ENCODE results near the gene NR1D2.

NR1D2 gene

DNA sequence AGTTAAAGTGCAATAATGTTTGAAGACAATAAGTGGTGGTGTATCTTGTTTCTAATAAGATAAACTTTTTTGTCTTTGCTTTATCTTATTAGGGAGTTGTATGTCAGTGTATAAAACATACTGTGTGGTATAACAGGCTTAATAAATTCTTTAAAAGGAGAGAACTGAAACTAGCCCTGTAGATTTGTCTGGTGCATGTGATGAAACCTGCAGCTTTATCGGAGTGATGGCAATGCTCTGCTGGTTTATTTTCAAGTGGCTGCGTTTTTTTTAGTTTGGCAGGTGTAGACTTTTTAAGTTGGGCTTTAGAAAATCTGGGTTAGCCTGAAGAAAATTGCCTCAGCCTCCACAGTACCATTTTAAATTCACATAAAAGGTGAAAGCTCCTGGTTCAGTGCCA, 25.5 kb upstream of the NR1D2 start:
- Histone ChIP-seq H2AFZ (ENCODE audit: low read depth) (no peak overlapping the region), H3K27me3 (ENCODE audit: insufficient read depth, low read depth) (no peaks in the 10 kb centered on the region), H3K27ac (no peak overlapping the region), H3K9ac (no peak overlapping the region), H3K4me3 (IDR thresholded peaks at IDR 0.05; ENCODE audit: insufficient read depth, low read depth, low read length) (no peak overlapping the region), H4K20me1 (ENCODE audit: insufficient read depth) (peaks cover 3% of the 10 kb centered on the region; the same call in 1 of the 2 replicates), H3K79me2 (ENCODE audit: insufficient read depth, low read depth) (peaks cover 21% of the 10 kb centered on the region), H3K36me3 (ENCODE audit: insufficient read depth) (peaks cover 7% of the 10 kb centered on the region; the same call in 1 of the 2 replicates), H3K4me2 (no peak overlapping the region), H3K4me1 (ENCODE audit: low read depth, poor library complexity, severe bottlenecking) (peaks cover 18% of the 10 kb centered on the region)
- TF ChIP-seq, protein P1, sequence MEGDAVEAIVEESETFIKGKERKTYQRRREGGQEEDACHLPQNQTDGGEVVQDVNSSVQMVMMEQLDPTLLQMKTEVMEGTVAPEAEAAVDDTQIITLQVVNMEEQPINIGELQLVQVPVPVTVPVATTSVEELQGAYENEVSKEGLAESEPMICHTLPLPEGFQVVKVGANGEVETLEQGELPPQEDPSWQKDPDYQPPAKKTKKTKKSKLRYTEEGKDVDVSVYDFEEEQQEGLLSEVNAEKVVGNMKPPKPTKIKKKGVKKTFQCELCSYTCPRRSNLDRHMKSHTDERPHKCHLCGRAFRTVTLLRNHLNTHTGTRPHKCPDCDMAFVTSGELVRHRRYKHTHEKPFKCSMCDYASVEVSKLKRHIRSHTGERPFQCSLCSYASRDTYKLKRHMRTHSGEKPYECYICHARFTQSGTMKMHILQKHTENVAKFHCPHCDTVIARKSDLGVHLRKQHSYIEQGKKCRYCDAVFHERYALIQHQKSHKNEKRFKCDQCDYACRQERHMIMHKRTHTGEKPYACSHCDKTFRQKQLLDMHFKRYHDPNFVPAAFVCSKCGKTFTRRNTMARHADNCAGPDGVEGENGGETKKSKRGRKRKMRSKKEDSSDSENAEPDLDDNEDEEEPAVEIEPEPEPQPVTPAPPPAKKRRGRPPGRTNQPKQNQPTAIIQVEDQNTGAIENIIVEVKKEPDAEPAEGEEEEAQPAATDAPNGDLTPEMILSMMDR (conservative IDR thresholded peaks at IDR 0.05; ENCODE audit: low read depth, low read length), result no peak

DNA sequence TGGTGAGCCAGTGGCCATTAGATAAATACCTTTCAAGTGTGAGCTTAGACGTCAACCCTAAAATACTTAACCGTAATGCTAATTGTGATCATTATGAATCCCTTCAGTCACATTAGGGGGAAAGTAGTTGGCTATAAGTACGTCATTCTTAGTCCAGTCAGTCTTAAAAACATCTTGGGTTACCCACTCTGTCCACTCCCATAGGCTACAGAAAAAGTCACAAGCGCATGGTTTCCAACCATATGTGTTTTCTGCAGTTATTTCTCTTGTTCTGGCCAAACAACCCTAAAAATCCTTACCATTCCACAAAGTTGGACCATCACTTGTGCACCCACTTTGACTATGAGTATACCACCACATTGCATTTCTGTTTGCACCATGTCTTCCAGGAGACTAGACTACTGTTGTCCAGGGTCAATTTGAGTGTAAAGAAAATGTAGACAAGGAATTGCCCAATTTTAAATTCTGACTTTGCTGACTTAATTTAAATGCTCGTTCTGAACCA, 24.9 kb upstream of the NR1D2 start:
- H3K4me2 ChIP-seq, result no peak overlapping the region
- peaks cover 21% of the 10 kb centered on the region for H3K79me2 ChIP-seq (ENCODE audit: insufficient read depth, low read depth)
- peaks cover 7% of the 10 kb centered on the region; the same call in 1 of the 2 replicates for H3K36me3 ChIP-seq (ENCODE audit: insufficient read depth)
- H3K9ac ChIP-seq, result no peak overlapping the region
- peaks cover 3% of the 10 kb centered on the region; the same call in 1 of the 2 replicates for H4K20me1 ChIP-seq (ENCODE audit: insufficient read depth)
- no peak overlapping the region for H2AFZ ChIP-seq (ENCODE audit: low read depth)
- no peaks in the 10 kb centered on the region for H3K27me3 ChIP-seq (ENCODE audit: insufficient read depth, low read depth)
- TF ChIP-seq, protein P1 (conservative IDR thresholded peaks at IDR 0.05; ENCODE audit: low read depth, low read length), result no peak
- H3K27ac ChIP-seq, result no peak overlapping the region
- H3K4me1 ChIP-seq (ENCODE audit: low read depth, poor library complexity, severe bottlenecking), result peaks cover 14% of the 10 kb centered on the region
- no peak overlapping the region for H3K4me3 ChIP-seq (IDR thresholded peaks at IDR 0.05; ENCODE audit: insufficient read depth, low read depth, low read length)

DNA sequence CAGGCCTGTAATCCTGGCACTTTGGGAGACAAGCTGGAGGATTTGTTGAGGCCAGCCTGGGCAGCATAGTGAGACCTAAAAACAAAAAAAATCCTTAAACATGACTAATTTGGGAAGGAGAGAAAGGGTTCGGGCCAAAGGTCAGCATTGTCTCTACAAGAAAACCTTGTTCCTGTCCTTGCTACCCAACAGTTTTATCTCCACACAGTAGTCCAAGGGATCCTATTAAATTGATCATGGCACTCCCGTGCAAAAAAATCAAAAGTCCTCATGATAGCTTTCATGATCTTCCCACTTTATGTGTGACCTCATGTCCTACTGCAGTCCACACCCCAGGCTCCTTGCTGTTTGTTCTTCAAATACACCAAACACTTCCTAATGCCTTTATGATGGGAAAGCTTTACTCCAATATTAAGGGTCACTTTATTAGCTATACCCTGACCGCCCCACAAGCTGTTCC, 24.0 kb upstream of the NR1D2 start:
- peaks cover 10% of the 10 kb centered on the region for H3K4me1 ChIP-seq (ENCODE audit: low read depth, poor library complexity, severe bottlenecking)
- no peak overlapping the region for H3K4me2 ChIP-seq
- TF ChIP-seq, protein P1 (conservative IDR thresholded peaks at IDR 0.05; ENCODE audit: low read depth, low read length), result no peak
- peaks cover 21% of the 10 kb centered on the region for H3K79me2 ChIP-seq (ENCODE audit: insufficient read depth, low read depth)
- H3K9ac ChIP-seq, result no peak overlapping the region
- H3K4me3 ChIP-seq (IDR thresholded peaks at IDR 0.05; ENCODE audit: insufficient read depth, low read depth, low read length), result no peak overlapping the region
- no peak overlapping the region for H3K27ac ChIP-seq
- H2AFZ ChIP-seq (ENCODE audit: low read depth), result no peak overlapping the region
- H3K27me3 ChIP-seq (ENCODE audit: insufficient read depth, low read depth), result no peaks in the 10 kb centered on the region
- H3K36me3 ChIP-seq (ENCODE audit: insufficient read depth), result peaks cover 7% of the 10 kb centered on the region; the same call in 1 of the 2 replicates
- peaks cover 3% of the 10 kb centered on the region; the same call in 1 of the 2 replicates for H4K20me1 ChIP-seq (ENCODE audit: insufficient read depth)

DNA sequence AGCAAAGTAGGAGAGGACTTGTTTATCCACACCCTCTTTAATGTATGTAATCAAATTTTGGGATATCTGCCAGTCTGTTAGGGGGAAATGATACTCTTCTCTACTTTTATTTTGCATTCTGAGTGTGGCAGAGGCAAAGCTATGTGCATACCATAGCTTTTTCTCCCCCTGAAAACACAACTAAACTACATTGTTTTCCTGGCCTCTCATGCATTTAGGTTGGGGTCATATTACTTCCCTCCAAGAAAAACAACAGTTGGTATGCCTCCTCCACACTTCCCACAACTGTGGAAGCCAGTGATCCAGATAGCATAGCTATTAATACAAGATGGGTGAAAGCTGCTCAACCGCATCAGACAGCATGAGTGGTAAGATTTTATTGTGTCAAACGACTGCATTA, 21.3 kb upstream of the NR1D2 start:
- H3K36me3 ChIP-seq (ENCODE audit: insufficient read depth), result no peaks in the 10 kb centered on the region
- TF ChIP-seq, protein P1 (conservative IDR thresholded peaks at IDR 0.05; ENCODE audit: low read depth, low read length), result no peak
- H3K4me1 ChIP-seq (ENCODE audit: low read depth, poor library complexity, severe bottlenecking), result peaks cover 5% of the 10 kb centered on the region
- H3K4me2 ChIP-seq, result no peak overlapping the region
- no peak overlapping the region for H2AFZ ChIP-seq (ENCODE audit: low read depth)
- no peak overlapping the region for H3K27ac ChIP-seq
- H3K4me3 ChIP-seq (IDR thresholded peaks at IDR 0.05; ENCODE audit: insufficient read depth, low read depth, low read length), result no peak overlapping the region
- H3K9ac ChIP-seq, result no peak overlapping the region
- 0 out of 2 replicates have a peak, but pooled peaks cover 1% of the 10 kb centered on the region for H3K79me2 ChIP-seq (ENCODE audit: insufficient read depth, low read depth)
- no peaks in the 10 kb centered on the region for H3K27me3 ChIP-seq (ENCODE audit: insufficient read depth, low read depth)
- no peaks in the 10 kb centered on the region for H4K20me1 ChIP-seq (ENCODE audit: insufficient read depth)

Measured in KMS-11 (cell line).